ENCODE results near the gene CLMN. TPM values are rescaled to one million over a fixed set of nuclear protein-coding genes. Genes with fewer than 3 reads are reported as not detected.

CLMN gene
- total and polyA plus RNA-seq, 2 of the 8 experiments (the other 6 are each of a cell fraction or from before 2014, with no cell fraction given) = 1.6 to 8.2 TPM

DNA sequence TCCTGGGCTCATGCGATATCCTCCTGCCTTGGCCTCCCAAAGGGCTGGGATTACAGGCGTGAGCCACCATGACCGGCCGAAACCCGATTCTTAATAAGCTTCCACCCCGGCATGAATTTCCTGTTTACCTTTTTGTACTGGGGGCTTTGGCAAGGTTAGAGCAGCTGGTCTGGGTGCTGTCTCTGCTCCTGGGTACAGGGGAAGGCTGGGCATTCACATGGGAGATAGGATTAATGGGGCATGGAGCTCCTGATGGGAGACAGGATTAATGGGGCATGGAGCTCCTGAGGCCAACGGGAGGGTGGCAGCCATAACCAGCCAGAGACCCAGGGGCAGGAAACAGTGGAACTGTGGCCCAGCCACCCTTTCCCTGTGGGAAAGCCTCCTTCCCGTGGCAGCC is 92.9 kb downstream of the CLMN start:
- H3K23me2 ChIP-seq (ENCODE audit: low read depth, low read length) = no peaks in the 10 kb centered on the region
- H3K23ac ChIP-seq (ENCODE audit: insufficient read length) = no peak overlapping the region
- no peak overlapping the region for H3K14ac ChIP-seq (ENCODE audit: insufficient read length)
- no peak overlapping the region for H3K4ac ChIP-seq (replicated peaks; ENCODE audit: insufficient read length, low read depth, low read length)
- ChIA-PET CTCF (ENCODE audit: partially characterized antibody) (interaction anchor here (0.8 kb wide), 1 partner anchor 135 kb away, joined by 3 read pairs; no protein-coding TSS in a partner anchor), POLR2A (ENCODE audit: partially characterized antibody) (no interaction called here)
- no peaks in the 10 kb centered on the region for H3K36me3 ChIP-seq (ENCODE audit: control insufficient read depth in 2 of 4, insufficient read depth in 4 of 4, low read length in 3 of 4)
- H4K91ac ChIP-seq (replicated peaks; ENCODE audit: insufficient read length, low read length) = no peak overlapping the region
- no peak for TF ChIP-seq POLR2AphosphoS5 (IDR thresholded peaks at IDR 0.05; ENCODE audit: low read depth, low read length)
- no peak for TF ChIP-seq MAFK (IDR thresholded peaks at IDR 0.05; ENCODE audit: low read depth, low read length)
- TF ChIP-seq, protein P1, sequence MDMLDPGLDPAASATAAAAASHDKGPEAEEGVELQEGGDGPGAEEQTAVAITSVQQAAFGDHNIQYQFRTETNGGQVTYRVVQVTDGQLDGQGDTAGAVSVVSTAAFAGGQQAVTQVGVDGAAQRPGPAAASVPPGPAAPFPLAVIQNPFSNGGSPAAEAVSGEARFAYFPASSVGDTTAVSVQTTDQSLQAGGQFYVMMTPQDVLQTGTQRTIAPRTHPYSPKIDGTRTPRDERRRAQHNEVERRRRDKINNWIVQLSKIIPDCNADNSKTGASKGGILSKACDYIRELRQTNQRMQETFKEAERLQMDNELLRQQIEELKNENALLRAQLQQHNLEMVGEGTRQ (IDR thresholded peaks at IDR 0.05; ENCODE audit: low read length) = no peak
- TF ChIP-seq NANOG (IDR thresholded peaks at IDR 0.05; ENCODE audit: insufficient read depth, low read depth, low read length, poor library complexity, severe bottlenecking) = no peak
- TF ChIP-seq PHF8 (conservative IDR thresholded peaks at IDR 0.05; ENCODE audit: low read depth, low read length) = no peak
- TF ChIP-seq, protein P2, sequence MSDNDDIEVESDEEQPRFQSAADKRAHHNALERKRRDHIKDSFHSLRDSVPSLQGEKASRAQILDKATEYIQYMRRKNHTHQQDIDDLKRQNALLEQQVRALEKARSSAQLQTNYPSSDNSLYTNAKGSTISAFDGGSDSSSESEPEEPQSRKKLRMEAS (IDR thresholded peaks at IDR 0.05) = no peak
- TF ChIP-seq POLR2A (IDR thresholded peaks at IDR 0.05; ENCODE audit: control extremely low read depth in 1 of 2, low read depth in 2 of 2, low read length in 2 of 2) = no peak
- no peak for TF ChIP-seq SAP30 (IDR thresholded peaks at IDR 0.05; ENCODE audit: insufficient read depth, insufficient replicate concordance, low read length)
- TF ChIP-seq SP1 (IDR thresholded peaks at IDR 0.05; ENCODE audit: low read depth, low read length) = no peak
- no peak overlapping the region for H2BK20ac ChIP-seq (ENCODE audit: low read length)
- 89% methylated on average over 8 of the region's 8 CpGs; no CpG with 5 or more reads in 1 of the 2 experiments for WGBS, 2 experiments (ENCODE audit: extremely low coverage in 1 of 2, insufficient coverage in 1 of 2, insufficient read length in 1 of 2, insufficient replicate concordance in 2 of 2, low coverage in 1 of 2, low lambda C conversion rate in 2 of 2, missing lambda C conversion rate in 1 of 2)
- H3K4me3 ChIP-seq (ENCODE audit: extremely low read depth in 1 of 4, insufficient read depth in 2 of 4, low read depth in 3 of 4, low read length in 4 of 4) = no peak overlapping the region
- no peak overlapping the region for H3K4me2 ChIP-seq (ENCODE audit: insufficient read depth in 1 of 2, low read depth in 2 of 2, low read length in 2 of 2)
- no peaks in the 10 kb centered on the region for H3K79me1 ChIP-seq (ENCODE audit: low read depth, low read length)
- H4K8ac ChIP-seq (ENCODE audit: extremely low read depth, insufficient read depth, low read length) = no peak overlapping the region
- no peak overlapping the region for H4K5ac ChIP-seq (ENCODE audit: insufficient read length, low read depth, low read length)
- FAIRE-seq (no peak), DNase-seq (ENCODE audit: low read depth in 1 of 2, low spot score in 2 of 2) (no peak)
- no peak overlapping the region for H2AFZ ChIP-seq (ENCODE audit: low read length)
- H3K79me2 ChIP-seq (ENCODE audit: control insufficient read depth in 1 of 2, insufficient read depth in 2 of 2, low read length in 2 of 2) = no peaks in the 10 kb centered on the region
- H3K9me3 ChIP-seq (ENCODE audit: insufficient read depth in 2 of 2, low read depth in 1 of 2, low read length in 1 of 2) = no peaks in the 10 kb centered on the region
- no peak overlapping the region for H2BK15ac ChIP-seq (ENCODE audit: low read length)
- no peaks in the 10 kb centered on the region for H3K27me3 ChIP-seq (replicated peaks in 1 of 4; ENCODE audit: control insufficient read depth in 3 of 4, extremely low read depth in 1 of 4, insufficient read depth in 3 of 4, low read length in 3 of 4)
- no peak overlapping the region for H2AK5ac ChIP-seq (ENCODE audit: low read depth, low read length)
- no peak overlapping the region for H3K9ac ChIP-seq (replicated peaks in 1 of 4; ENCODE audit: extremely low read depth in 1 of 4, low read depth in 3 of 4, low read length in 3 of 4)
- H4K20me1 ChIP-seq (replicated peaks in 1 of 2; ENCODE audit: control insufficient read depth in 1 of 2, insufficient read depth in 2 of 2, low read length in 2 of 2) = no peaks in the 10 kb centered on the region
- H2BK12ac ChIP-seq (ENCODE audit: low read depth, low read length) = no peak overlapping the region
- no peak overlapping the region for H3K27ac ChIP-seq (ENCODE audit: low read depth, low read length)
- no peak overlapping the region for H2BK5ac ChIP-seq (ENCODE audit: low read depth, low read length)
- no peak overlapping the region for H2BK120ac ChIP-seq (replicated peaks; ENCODE audit: low read depth, low read length)
- H3K4me1 ChIP-seq (replicated peaks in 1 of 4; ENCODE audit: control insufficient read depth in 3 of 4, insufficient read depth in 4 of 4, low read length in 3 of 4) = peaks cover 0 to 12% (median 7%) of the 10 kb centered on the region in 4 experiments; a peak in 6 of 7 replicates
- H3K18ac ChIP-seq (ENCODE audit: extremely low read depth, low read length) = no peak overlapping the region
- no peak overlapping the region for H3K56ac ChIP-seq (replicated peaks; ENCODE audit: insufficient read length, low read depth, low read length)

Measured in H1 (cell line).